ENCODE data around the gene NET1. TPM values are rescaled to one million over a fixed set of nuclear protein-coding genes. Genes with fewer than 3 reads are reported as not detected.
"Not testable (repeated sequence)": the region's sequence is repeated elsewhere in the genome, so short reads cannot be mapped to it uniquely, and the experiment has no call there.

The NET1 gene
- total RNA-seq, 2 experiments from 2014 or later: 25.3 to 25.6 TPM

DNA sequence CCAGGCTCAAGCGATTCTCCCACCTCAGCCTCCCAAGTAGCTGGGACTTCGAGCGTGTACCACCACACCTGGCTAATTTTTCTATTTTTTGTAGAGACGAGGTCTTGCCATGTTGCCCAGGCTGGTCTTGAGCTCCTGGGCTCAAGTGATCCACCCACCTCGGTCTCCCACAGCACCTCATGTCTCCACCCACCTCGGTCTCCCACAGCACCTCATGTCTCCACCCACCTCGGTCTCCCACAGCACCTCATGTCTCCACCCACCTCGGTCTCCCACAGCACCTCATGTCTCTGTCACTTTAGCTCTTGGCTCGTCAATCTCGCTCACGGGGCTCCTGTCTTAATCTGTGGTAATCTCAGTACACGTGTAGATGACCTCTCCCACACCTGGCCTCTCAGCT is 32.0 kb upstream of the NET1 start:
- DNase-seq; POLR2A ChIA-PET; H3K9me3 Mint-ChIP-seq; H3K27me3 Mint-ChIP-seq; H3K4me3 Mint-ChIP-seq; H3K4me1 Mint-ChIP-seq (ENCODE audit: low read depth); H3K36me3 Mint-ChIP-seq; H3K27ac Mint-ChIP-seq: not testable (repeated sequence)
- CTCF ChIA-PET: interaction anchor here (1.2 to 2.7 kb wide), 2 partner anchors 531 to 565 kb away, joined by 5 to 23 read pairs; no protein-coding TSS in a partner anchor
- intact Hi-C loops (cut with micrococcal nuclease): loop anchor here (5.0 kb wide), 3 partner anchors 98 to 363 kb away; partner anchors contain the start of gene AKR1C3

DNA sequence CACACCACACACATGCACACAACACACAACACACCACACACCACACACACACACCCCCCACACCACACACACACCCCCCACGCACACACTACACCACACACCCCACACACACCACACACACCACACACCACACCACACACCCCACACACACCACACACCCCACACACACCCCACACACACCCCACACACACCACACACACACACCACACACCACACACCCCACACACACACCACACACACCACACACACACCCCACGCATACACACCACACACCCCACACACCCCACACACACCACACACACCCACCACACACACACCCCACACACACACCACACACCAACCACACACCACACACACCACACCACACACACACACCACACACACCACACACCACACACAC is 31.2 kb upstream of the NET1 start:
- POLR2A ChIA-PET: no interaction called here

DNA sequence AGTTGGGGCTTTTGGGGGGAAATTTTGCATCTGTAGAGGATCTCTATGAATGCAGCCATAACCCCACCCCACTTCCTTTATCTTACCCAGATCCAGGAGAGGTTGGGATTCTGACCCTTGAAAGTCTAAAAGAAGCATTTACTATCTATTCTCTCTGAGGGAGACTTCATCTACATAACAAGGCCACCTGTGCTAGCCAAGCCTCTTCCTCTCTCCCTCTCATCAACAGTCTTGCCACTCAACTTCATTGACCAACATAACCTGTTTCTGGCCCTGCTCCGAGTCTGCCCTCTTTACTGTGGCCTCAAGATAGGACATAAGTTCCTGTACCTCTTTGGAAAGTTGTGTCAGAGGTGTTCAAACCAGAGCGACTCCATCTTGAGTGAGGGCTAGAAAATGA is 27.1 kb upstream of the NET1 start:
- no peak for DNase-seq
- H3K36me3 Mint-ChIP-seq: no peaks in the 10 kb centered on the region
- intact Hi-C loops (cut with micrococcal nuclease): no loop called here
- H3K27me3 Mint-ChIP-seq: peaks cover 5% of the 10 kb centered on the region
- POLR2A ChIA-PET: no interaction called here
- H3K27ac Mint-ChIP-seq: no peak overlapping the region
- no peak overlapping the region for H3K4me3 Mint-ChIP-seq
- CTCF ChIA-PET: interaction anchor here (0.7 to 2.2 kb wide), 2 partner anchors 12 to 536 kb away, joined by 3 to 44 read pairs; no protein-coding TSS in a partner anchor
- no peaks in the 10 kb centered on the region for H3K4me1 Mint-ChIP-seq (ENCODE audit: low read depth)
- peaks cover 13% of the 10 kb centered on the region for H3K9me3 Mint-ChIP-seq

More for the DNA sequence above, 31.2 kb upstream of the NET1 start:
- Mint-ChIP-seq H3K4me1 (ENCODE audit: low read depth) (no peaks in the 10 kb centered on the region), H3K9me3 (peaks cover 6% of the 10 kb centered on the region), H3K4me3 (no peak overlapping the region), H3K27me3 (peaks cover 3% of the 10 kb centered on the region), H3K27ac (no peak overlapping the region), H3K36me3 (no peaks in the 10 kb centered on the region)
- intact Hi-C loops (cut with micrococcal nuclease): loop anchor here (5.0 kb wide), 3 partner anchors 99 to 364 kb away; partner anchors contain the start of gene AKR1C3
- DNase-seq: no peak
- CTCF ChIA-PET: interaction anchor here (2.7 kb wide), 1 partner anchor 531 kb away, joined by 23 read pairs; no protein-coding TSS in a partner anchor

DNA sequence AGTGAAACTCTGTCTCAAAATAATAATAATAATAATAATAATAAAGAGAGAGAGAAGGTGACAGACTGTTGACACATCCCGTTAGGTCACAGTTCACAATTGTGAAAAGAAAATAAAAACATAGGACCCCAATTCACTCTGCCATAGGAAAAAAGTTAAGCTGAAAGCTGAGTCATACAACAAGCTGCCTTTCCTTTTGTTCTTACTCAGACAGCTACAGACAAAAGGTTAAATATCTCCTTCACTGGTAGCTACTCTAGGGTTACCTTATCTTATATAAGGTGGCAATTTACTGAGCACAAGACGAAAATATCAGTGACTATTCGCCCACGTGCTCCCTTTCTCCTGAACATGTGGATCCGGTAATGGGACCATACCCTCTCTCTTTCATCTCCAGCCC is 25.2 kb upstream of the NET1 start:
- DNase-seq: no peak
- Mint-ChIP-seq H3K4me1 (ENCODE audit: low read depth) (no peaks in the 10 kb centered on the region), H3K4me3 (no peak overlapping the region), H3K36me3 (peaks cover 8% of the 10 kb centered on the region), H3K9me3 (peaks cover 29% of the 10 kb centered on the region), H3K27me3 (peaks cover 5% of the 10 kb centered on the region), H3K27ac (no peak overlapping the region)
- ChIA-PET CTCF (interaction anchor here (1.3 to 2.8 kb wide), 3 partner anchors 96 to 537 kb away, joined by 3 to 16 read pairs (median 6); no protein-coding TSS in a partner anchor), POLR2A (no interaction called here)
- intact Hi-C loops (cut with micrococcal nuclease): no loop called here

DNA sequence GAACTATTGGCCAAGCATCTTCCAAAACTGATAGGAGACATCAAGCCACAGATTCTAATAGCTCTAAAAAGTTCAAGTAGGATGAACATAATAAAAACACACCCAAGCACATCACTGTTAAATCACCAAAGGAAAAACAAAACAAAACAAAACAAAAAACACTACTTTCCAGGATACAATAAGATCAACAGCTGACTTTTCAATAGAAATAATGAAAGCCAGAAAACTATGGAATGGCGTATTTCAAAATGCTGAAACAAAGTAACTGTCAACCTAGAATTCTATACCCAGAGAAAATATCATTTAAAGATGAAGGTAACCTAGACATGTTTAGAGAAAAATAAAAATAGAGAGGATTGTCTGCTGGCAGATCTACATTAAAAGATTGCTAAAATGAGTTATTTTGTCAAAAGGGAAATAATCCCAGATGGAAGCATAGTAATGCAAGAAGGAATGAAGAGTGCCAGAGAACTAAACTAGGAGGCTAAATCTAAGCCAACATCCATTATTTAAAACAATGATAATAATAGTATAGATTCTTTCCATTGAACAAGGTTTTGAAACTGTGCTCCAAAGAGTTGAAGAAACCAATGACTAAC is 21.7 kb upstream of the NET1 start:
- Mint-ChIP-seq H3K4me3 (no peak overlapping the region), H3K27ac (no peak overlapping the region), H3K27me3 (peaks cover 5% of the 10 kb centered on the region), H3K4me1 (ENCODE audit: low read depth) (no peaks in the 10 kb centered on the region), H3K36me3 (peaks cover 8% of the 10 kb centered on the region), H3K9me3 (peaks cover 29% of the 10 kb centered on the region)
- DNase-seq: no peak
- ChIA-PET CTCF (interaction anchor here (0.8 to 2.2 kb wide), 2 partner anchors 232 to 541 kb away, joined by 3 to 8 read pairs; no protein-coding TSS in a partner anchor), POLR2A (no interaction called here)
- intact Hi-C loops (cut with micrococcal nuclease): no loop called here

DNA sequence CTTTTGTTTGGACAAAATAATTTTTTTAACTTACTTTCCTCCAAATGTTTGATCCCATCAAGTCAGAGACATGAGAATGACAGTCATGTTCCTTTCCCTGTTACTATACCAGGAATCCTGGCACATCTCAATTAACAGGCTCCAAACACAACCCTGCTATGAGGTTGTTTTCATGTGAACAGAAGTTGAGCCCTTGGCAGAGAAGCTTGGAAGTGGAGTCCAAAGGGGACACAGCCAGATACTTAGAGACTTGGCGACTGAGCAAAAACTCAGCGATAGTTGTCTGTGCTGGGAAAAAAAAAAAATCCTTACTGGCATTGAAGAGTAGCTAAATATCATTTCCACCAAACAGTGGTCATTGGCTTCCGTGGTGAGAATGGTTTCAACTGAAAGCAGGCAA is 20.6 kb upstream of the NET1 start:
- ChIA-PET CTCF (interaction anchor here (2.2 kb wide), 1 partner anchor 542 kb away, joined by 8 read pairs; no protein-coding TSS in a partner anchor), POLR2A (no interaction called here)
- Mint-ChIP-seq H3K36me3 (peaks cover 8% of the 10 kb centered on the region), H3K27me3 (peaks cover 2% of the 10 kb centered on the region), H3K9me3 (peaks cover 29% of the 10 kb centered on the region), H3K4me1 (ENCODE audit: low read depth) (no peaks in the 10 kb centered on the region), H3K27ac (no peak overlapping the region), H3K4me3 (no peak overlapping the region)
- intact Hi-C loops (cut with micrococcal nuclease): no loop called here
- DNase-seq: no peak

DNA sequence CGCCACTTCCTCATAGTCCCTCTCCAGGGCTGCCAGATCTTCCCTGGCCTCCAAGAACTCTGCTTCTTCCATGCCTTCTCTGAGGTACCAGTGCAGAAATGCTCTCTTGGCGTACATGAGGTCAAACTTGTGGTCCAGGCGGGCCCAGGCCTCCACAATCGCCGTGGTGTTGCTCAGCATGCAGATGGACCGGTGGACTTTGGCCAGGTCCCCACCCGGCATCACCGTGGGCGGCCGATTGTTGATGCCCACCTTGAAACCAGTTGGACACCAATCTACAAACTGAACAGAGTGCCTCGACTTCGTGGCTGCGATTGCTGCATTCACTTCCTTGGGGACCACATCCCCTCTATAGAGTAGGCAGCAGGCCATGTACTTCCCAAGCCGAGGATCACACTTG is 18.8 kb upstream of the NET1 start:
- DNase-seq: no peak
- ChIA-PET CTCF (interaction anchor here (2.0 kb wide), 1 partner anchor 544 kb away, joined by 6 read pairs; no protein-coding TSS in a partner anchor), POLR2A (no interaction called here)
- no peak overlapping the region for H3K27ac Mint-ChIP-seq
- no peaks in the 10 kb centered on the region for H3K4me1 Mint-ChIP-seq (ENCODE audit: low read depth)
- peaks cover 7% of the 10 kb centered on the region for H3K27me3 Mint-ChIP-seq
- H3K36me3 Mint-ChIP-seq: peaks cover 8% of the 10 kb centered on the region
- peaks cover 27% of the 10 kb centered on the region for H3K9me3 Mint-ChIP-seq
- no peak overlapping the region for H3K4me3 Mint-ChIP-seq
- intact Hi-C loops (cut with micrococcal nuclease): no loop called here

DNA sequence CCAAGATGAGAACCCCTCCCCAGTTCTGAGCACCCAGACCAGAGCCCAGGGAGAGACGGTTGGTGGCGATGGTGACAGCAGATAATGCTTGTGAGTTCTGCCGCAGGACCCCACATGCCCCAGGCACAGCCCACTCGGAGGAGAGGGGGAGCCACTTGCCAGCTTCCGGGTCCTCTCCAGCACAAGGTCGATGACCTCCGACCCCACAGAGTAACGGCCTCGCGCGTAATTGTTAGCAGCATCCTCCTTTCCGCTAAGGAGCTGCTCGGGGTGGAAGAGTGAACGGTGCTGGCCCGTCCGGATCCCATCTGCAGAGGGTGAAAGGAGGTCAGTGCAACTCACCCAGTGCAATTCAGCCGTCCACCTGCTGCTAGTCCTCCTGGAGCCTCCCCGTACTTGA is 17.2 kb upstream of the NET1 start:
- no peaks in the 10 kb centered on the region for H3K4me1 Mint-ChIP-seq (ENCODE audit: low read depth)

DNA sequence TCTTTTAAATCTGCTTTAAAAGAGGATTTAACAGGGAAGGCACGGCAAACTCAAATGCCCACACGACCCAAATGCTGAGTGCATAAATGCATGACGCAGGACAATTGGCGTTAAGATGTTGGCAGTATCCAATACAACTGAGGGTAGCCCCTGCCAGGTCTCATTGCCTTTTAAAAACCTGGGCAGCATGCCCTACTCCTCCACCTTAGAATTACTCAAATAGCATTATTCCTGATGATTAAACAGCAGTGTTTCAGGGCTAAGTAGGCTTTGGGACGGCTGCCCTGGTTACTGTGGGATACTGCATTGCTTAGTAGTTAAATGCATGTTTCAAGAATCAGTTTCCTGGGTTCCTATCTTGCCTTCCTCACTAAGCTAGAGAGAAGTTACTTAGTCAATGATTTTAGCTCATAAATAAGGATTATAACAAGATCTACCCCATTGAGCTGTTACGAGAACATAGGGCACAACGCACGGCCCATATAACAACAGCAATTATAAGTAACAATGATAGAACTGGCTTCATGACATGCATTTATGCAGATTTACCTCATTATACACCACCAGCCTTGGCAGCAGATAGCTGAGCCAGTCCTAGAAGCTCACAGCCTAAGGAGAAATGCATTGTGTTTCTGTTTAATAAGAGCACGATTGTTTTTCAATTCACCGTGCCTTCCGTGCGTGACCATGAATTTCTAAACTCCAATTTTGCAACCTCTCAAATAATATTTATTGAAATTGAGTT is 15.6 kb upstream of the NET1 start:
- intact Hi-C loops (cut with micrococcal nuclease): no loop called here
- Mint-ChIP-seq H3K4me1 (ENCODE audit: low read depth) (no peaks in the 10 kb centered on the region), H3K9me3 (peaks cover 3% of the 10 kb centered on the region), H3K27ac (no peak overlapping the region), H3K4me3 (no peak overlapping the region), H3K27me3 (peaks cover 19% of the 10 kb centered on the region), H3K36me3 (peaks cover under 1% of the 10 kb centered on the region)
- ChIA-PET POLR2A (no interaction called here), CTCF (interaction anchor here (1.0 kb wide), 1 partner anchor 12 kb away, joined by 3 read pairs; no protein-coding TSS in a partner anchor)
- no peak for DNase-seq

More for the DNA sequence above, 17.2 kb upstream of the NET1 start:
- Mint-ChIP-seq H3K36me3 (peaks cover 8% of the 10 kb centered on the region), H3K27ac (no peak overlapping the region), H3K27me3 (peaks cover 14% of the 10 kb centered on the region), H3K9me3 (peaks cover 16% of the 10 kb centered on the region), H3K4me3 (no peak overlapping the region)
- intact Hi-C loops (cut with micrococcal nuclease): no loop called here
- CTCF ChIA-PET: interaction anchor here (2.0 kb wide), 1 partner anchor 545 kb away, joined by 6 read pairs; no protein-coding TSS in a partner anchor
- POLR2A ChIA-PET: no interaction called here
- no peak for DNase-seq

DNA sequence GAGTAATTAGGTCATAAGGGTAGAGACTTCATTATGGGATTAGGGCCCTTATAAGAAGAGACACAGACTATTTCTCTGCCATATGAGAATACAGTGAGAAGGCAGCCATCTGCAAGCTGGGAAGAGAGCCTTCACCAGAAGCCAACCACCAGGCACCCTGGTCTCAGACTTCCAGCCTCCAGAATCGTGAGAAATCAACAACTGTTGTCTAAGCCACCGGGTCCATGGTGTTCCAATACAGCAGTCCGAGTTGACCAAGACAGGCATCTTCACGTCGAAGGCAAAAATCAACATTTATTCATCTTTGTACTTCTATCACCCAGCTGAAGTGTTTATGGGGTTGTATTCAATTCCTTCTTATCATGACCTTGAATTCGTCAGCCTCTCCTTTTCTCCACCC is 13.0 kb upstream of the NET1 start:
- POLR2A ChIA-PET: no interaction called here
- no peaks in the 10 kb centered on the region for H3K9me3 Mint-ChIP-seq
- CTCF ChIA-PET: interaction anchor here (1.3 to 1.9 kb wide), 2 partner anchors 224 to 584 kb away, joined by 5 to 6 read pairs; no protein-coding TSS in a partner anchor
- no peaks in the 10 kb centered on the region for H3K36me3 Mint-ChIP-seq
- no peaks in the 10 kb centered on the region for H3K4me1 Mint-ChIP-seq (ENCODE audit: low read depth)
- H3K27me3 Mint-ChIP-seq: peaks cover 19% of the 10 kb centered on the region
- intact Hi-C loops (cut with micrococcal nuclease): no loop called here
- DNase-seq: no peak
- no peak overlapping the region for H3K27ac Mint-ChIP-seq
- H3K4me3 Mint-ChIP-seq: no peak overlapping the region

DNA sequence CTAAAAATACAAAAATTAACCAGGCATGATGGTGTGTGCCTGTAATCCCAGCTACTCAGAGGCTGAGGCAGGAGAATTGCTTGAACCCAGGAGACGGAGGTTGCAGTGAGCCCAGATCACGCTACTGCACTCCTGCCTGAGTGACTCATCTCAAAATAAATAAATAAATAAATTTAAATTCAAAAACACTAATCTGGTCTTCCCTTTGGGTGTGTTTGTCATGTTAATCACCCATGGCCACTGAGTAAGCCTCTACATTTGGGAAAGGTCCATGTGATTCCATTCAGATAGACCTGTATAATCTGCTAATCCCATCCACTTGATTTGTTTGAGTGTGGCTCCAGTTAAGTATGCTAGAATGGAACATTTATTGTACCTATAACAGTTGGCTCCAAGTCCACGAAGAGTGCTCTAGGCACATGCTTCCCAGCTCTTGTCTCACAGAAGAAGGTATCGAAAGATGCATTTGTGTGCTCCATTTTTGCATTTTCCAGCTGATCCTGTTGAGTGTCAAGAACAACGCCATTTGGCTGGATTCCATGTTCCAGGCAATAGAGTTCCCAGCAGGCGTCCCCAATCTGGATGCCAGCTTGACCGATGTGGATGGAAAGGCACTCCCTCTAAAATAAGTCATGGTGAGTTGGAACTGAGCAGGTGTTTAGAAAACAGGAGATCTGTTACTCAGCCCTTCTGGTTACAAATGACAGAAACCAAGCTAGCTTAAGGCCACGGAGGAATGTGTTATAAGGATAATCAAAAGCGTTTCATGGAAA is 11.7 kb upstream of the NET1 start:
- Mint-ChIP-seq H3K27ac (no peak overlapping the region), H3K4me1 (ENCODE audit: low read depth) (no peaks in the 10 kb centered on the region), H3K9me3 (no peaks in the 10 kb centered on the region), H3K36me3 (no peaks in the 10 kb centered on the region), H3K27me3 (peaks cover 19% of the 10 kb centered on the region), H3K4me3 (no peak overlapping the region)
- intact Hi-C loops (cut with micrococcal nuclease): no loop called here
- POLR2A ChIA-PET: no interaction called here
- CTCF ChIA-PET: interaction anchor here (0.5 to 1.9 kb wide), 4 partner anchors 32 to 585 kb away, joined by 3 to 6 read pairs (median 4); no protein-coding TSS in a partner anchor
- no peak for DNase-seq

DNA sequence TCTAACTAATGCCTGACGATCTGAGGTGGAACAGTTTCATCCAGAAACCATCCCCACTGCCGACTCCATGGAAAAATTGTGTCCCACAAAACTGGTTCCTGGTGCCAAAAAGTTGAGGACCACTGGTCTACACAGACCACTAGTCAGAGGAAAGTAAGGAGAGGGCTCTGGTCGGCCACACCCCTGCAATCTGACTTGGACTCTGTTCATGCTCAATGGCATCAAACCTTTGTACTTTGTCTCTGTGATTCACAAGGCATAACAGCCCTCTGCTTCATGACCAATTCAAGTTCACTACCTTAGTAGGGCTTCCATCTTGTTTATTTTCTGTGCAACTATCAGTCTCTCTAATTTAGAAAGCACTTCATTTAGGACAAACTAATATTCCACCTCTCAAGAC is 9.6 kb upstream of the NET1 start:
- DNase-seq: no peak
- no peaks in the 10 kb centered on the region for H3K36me3 Mint-ChIP-seq
- no peaks in the 10 kb centered on the region for H3K9me3 Mint-ChIP-seq
- no peaks in the 10 kb centered on the region for H3K4me1 Mint-ChIP-seq (ENCODE audit: low read depth)
- no peak overlapping the region for H3K4me3 Mint-ChIP-seq
- H3K27ac Mint-ChIP-seq: no peak overlapping the region
- CTCF ChIA-PET: no interaction called here
- intact Hi-C loops (cut with micrococcal nuclease): no loop called here
- peaks cover 13% of the 10 kb centered on the region for H3K27me3 Mint-ChIP-seq
- POLR2A ChIA-PET: no interaction called here

All from activated CD4-positive, alpha-beta memory T cell treated with anti-CD3 and anti-CD28 coated beads for 36 hours (primary cell).